Measurements from ENCODE around the gene NPM1.
"Not testable (repeated sequence)": the region's sequence is repeated elsewhere in the genome, so short reads cannot be mapped to it uniquely, and the experiment has no call there.

NPM1 gene

DNA sequence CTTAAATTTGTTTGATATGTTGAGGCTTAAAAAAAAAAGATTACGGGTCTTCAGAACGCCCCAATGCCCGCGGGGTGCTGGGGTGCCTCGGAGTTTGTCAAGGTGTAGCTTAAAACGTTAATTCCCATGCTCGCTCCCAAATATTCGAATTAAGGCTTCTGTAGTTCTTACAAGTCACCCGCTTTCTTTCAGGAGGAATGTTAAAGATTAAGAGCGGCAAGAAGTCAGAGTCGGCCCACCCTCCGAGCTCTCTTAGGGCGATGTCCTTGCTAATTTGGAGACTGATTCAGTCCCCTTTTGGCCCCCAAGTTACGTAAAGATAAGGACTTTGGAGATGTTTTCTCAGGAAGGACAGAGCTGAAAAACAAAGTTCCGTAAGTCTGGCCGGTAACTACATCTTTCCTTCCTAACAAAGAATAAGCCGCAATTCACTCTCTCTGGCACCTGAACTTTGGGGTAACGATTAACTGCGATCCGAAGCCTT is 746 bp upstream of the NPM1 start:
- DNase-seq = no peak

DNA sequence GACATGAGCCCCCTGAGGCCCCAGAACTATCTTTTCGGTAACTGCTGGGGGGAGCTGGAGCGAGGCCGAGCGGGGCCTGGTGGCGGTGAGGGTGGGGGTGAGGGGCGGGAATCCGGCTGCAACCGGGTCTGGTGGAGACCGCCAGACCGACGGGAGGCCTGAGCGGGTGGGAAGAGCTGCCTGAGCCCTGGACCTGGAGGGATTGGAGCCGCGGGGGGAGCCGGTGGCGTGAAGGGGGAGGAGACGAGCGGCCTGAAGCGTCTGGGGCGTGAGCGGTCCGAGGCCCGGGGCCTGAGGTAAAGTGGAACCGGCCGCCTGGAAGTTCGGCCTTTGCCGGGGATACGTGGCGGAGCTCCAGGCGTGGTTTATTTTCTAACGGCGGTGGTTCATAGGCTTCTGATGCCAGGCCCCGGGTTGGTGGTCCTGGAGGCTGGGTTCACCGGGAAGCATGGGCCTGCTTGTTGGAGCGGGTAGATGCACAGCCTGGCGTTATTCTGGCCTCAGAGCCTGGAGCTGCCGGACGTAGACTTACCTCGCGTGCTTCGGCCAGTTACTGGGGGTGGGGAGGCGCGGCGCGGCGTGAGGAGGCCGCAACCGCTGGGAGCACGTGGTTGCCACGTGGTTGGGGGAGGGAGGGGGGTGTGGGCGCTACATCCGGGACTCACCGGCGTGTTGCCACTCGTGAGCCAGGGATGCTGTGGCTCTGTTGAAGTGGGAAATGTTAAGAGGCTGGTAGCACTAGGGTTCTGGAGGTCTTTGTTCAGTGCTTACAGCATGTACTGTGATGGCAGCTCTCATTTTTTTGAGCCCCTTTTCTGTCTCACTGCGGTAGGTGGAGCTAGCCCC is 544 bp downstream of the NPM1 start:
- peak; percentile 90 for DNase-seq

DNA sequence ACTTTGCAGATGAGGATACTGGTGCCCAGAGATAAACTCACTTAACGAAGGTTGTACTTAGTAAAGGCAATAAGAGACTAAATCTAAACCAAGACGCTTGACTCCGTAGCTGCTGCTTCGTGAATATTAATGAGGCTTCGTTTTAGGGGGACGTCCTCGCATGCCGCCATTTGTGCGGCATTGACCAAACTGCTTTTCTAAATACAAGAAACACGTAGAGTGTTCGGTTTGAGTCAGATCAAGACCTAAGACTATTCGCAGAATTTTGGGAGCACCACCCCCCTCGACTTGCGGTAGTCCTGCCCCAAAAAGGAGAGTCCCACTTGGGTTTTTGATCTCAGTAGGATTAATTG is 1.1 kb downstream of the NPM1 start:
- DNase-seq = peak; percentile 61

DNA sequence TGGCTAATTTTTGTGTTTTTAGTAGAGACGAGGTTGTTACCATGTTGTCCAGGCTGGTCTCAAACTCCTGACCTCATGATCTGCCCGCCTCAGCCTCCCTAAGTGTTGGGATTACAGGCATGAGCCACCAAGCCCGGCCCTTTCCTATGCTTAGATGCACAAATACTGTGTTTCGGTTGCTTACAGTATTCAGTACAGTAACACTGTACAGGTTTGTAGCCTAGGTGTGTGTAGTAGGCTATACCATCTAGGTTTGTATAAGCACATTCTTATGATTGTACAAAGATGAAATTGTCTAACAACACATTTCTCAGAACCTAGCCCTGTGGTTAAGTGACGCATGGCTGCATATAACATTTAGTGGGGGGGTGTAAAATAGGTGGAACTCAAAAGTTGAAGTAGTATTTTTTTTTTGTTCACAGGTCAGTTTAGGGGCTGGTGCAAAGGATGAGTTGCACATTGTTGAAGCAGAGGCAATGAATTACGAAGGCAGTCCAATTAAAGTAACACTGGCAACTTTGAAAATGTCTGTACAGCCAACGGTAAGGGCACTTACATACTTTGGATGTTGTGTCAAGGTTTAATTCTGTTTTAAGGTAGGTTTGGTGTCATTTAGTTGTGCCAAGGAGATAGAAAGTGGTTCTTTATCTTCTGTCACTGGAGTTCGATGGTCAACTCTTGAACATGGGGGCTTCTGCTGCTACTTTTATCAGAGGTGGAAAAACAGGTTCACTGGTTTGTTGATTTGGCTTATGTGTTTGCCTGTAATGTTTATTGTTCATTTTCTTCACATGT is 3.4 kb downstream of the NPM1 start:
- no peak for DNase-seq

DNA sequence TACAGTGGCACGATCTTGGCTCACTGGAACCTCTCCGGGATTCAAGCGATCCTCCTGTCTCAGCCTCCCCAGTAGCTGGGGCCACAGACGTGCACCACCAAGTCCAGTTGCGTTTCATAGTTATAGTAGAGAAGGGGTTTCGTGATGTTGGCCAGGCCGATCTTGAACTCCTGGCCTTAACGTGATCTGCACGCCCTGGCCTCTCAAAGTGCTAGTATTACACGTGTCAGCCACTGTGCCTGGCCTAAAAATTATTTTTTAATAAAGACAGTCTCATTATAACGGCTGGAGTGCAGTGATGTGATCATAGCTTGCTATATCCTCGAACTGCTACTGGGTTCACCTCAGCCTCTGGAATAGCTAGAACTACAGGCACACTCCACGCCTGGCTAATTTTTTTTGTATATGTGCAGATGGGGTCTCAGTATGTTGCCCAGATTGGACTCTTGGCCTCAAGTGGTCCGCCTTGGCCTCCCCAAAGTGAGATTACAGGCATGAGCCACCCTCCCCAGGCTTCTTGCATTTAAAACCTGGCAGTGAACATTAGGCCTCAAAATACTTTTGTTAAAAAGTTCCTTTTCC is 4.4 kb downstream of the NPM1 start:
- no peak for DNase-seq

DNA sequence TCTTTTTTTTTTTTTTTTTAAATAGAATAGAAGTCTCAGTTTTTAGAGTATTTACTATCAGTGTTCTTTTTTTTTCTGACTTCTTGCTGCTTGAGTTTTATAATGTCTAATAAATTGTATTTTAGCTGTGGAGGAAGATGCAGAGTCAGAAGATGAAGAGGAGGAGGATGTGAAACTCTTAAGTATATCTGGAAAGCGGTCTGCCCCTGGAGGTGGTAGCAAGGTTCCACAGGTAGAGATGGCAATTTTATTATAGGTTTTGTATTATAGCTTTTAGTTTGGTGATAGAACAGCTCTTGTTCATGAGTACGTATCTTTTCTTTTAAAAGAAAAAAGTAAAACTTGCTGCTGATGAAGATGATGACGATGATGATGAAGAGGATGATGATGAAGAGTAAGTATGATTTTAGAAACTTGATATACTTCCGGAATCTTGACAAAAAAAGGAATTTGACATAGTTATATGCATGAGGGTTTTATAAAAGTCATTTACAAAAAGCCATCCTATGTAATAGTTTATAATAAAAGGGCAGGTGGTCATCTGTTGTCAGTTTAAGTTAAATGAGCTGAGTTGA is 5.0 kb downstream of the NPM1 start:
- no peak for DNase-seq

DNA sequence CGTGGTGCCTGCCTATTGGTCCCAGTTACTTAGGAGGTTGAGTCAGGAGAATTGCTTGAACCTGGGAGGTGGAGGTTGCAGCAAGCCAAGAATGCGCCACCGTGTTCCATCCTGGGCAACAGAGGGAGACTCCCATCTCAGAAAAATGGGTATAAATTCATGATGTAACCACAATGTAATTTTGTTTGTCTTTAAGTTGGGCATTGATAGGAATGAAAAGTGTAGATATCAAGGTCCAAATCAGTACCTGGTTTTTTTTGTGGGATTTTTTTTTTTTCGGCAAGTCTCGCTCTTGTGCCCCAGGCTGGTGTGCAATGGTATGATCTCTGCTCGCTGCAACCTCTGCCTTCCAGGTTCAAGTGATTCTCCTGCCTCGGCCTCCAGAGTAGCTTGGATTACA is 7.4 kb downstream of the NPM1 start:
- no peak for DNase-seq

DNA sequence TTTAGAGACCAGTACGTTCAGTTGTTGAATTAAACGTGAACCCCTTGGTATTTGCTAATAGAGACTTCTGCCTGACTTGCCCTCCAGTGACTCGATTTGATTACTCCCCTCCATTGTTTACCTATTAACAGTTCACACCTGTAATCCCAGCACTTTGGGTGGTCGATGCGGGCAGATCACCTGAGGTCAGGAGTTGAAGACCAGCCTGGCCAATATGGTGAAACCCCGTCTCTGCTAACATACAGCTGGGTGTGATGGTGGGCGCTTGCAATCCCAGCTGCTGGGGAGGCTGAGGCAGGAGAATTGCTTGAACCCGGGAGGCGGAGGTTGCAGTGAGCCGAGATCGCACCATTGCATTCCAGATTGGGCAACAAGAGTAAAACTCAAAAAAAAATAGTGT is 8.9 kb downstream of the NPM1 start:
- DNase-seq = not testable (repeated sequence)

DNA sequence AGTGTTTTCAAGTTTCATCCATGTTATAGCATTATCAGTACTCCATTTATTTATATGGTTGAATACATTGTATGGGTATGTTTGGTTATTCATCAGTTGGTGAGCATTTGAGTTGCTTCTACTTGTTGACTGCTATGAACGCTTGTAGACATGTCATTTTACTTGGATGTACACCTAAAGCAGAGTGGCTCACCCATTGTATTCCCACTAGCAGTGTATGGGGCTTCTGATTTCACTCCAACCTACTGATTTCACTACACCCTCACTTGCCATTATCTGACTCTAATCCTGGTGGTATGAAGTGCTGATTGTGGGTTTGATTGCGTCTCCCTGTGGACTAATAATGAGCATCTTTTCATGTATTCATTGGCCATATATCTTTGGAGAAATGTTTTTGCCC is 9.5 kb downstream of the NPM1 start:
- DNase-seq = no peak

DNA sequence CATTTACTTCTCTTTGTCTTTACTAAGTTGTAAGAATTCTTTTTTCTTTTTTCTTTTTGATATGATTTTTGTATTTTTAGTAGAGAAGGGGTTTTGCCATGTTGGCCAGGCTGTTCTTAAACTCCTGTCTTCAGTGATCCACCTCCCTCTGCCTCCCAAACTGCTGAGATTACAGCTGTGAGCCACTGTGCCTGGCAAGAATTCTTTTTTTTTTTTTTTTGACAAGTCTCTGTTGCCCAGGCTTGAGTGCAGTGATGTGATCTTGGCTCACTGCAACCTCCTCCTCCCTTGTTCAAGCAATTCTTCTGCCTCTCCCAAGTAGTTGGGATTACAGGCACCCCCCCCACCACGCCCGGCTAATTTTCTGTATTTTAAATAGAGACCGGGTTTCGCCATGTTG is 9.9 kb downstream of the NPM1 start:
- DNase-seq = no peak

DNA sequence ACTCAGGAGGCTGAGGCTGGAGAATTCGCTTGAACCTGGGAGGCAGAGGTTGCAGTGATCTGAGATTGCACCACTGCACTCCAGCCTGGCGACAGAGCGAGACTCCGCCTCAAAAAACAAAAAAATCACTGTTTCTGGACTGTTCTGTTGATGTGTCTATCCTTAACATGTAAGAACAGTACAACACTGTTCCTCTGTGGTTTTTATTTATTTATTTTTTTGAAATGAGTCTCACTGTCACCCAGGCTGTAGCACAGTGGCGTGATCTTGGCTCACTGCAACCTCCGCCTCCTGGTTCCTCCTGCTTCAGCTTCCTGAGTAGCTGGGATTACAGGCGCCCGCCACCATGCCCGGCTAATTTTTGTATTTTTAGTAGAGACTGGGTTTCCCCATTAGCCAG is 11.0 kb downstream of the NPM1 start:
- not testable (repeated sequence) for DNase-seq

DNA sequence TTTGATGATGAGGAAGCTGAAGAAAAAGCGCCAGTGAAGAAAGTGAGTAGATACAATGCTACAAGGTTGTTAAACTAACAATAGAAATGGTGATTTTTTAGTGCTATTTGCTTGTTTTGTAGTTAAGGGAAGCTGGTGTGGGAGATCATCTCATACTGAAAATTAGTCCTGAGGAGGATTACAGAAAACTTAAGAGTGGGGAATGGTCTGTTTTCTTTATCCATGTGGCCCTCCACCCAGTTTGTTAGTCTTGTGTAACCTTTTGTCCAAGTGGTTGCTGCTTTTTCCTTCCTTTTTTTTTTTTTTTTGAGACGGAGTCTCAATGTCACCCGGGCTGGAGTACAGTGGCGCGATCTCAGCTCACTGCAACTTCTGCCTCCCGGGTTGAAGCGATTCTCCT is 12.5 kb downstream of the NPM1 start:
- no peak for DNase-seq

DNA sequence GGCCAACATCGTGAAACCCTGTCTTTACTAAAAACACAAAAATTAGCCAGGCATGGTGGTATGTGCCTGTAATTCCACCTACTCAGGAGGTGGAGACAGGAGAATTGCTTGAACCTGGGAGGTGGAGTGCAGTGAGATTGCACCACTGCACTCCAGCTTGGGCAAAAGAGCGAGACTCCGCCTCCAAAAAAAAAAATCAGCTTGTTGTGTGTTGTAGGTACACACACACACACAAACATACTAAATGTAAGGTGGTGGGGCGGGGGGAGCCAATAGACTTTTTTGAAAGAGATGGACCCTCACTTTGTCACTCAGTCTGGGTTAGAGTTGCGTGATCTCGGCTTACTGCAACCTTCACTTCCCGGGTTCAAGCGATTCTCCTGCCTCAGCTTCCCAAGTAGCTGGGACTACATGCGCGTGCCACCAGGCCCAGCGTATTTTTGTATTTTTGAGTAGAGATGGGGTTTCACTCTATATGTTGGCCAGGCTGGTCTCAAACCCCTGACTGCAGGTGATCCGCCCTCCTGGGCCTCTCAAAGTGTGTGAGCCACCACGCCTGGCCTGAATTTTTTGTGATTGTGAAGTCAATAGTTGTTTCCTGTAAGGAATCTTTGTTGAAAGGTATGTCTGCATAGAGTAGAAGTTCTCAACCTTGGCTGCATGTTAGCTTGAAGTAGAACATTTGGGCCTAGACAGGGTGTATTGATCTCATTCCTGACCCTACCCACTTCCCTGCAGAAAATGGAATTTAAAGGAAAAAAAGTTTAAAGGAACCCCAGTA is 13.7 kb downstream of the NPM1 start:
- DNase-seq = no peak

DNA sequence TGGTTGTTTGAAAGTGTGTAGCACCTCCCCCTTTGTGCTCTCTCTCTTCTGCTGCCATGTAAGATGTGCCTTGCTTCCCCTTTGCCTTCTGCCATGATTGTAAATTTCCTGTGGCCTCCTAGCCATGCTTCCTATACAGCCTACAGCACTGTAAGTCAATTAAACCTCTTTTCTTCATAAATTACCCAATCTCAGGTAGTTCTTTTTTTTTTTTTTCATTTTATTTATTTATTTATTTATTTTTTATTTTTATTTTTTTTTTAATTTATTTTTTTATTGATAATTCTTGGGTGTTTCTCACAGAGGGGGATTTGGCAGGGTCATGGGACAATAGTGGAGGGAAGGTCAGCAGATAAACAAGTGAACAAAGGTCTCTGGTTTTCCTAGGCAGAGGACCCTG is 15.1 kb downstream of the NPM1 start:
- not testable (repeated sequence) for DNase-seq

DNA sequence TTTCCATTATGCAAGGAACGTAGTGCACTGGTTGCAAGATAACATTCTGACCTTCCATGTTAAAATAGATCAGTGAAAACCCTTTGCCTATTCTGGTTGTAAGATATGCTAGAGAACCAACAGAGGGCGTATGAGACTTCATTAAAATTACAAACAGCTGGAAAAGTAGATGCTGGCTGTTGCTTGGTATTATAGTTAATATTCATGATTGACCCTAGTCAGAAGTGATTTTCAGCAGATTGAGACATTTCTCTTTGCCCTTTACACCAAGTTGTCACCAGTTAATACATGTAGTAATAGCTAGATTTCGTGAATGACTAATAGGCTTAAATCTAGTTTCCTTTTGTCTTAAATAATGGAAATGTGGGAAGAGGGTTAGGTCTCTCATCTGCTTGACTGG is 18.0 kb downstream of the NPM1 start:
- no peak for DNase-seq

DNA sequence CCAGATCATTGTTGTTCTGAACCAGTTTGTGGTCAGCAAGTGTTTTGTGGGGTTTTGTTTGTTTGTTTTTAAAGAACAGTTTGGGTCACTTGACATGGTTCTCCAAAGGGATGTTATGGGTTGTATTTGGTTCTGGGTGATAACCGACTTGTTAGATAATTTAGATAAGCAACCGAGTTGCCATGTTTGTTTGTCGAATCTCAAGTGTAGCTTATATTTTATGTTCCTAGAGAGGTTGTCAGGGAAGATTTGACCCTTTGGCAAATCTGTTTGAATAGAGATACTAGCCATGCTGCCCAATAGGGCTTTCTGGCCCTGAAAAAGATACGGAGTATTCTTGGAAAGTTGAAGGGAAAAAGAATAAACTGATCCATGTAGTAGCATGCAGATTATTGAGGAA is 19.6 kb downstream of the NPM1 start:
- no peak for DNase-seq

DNA sequence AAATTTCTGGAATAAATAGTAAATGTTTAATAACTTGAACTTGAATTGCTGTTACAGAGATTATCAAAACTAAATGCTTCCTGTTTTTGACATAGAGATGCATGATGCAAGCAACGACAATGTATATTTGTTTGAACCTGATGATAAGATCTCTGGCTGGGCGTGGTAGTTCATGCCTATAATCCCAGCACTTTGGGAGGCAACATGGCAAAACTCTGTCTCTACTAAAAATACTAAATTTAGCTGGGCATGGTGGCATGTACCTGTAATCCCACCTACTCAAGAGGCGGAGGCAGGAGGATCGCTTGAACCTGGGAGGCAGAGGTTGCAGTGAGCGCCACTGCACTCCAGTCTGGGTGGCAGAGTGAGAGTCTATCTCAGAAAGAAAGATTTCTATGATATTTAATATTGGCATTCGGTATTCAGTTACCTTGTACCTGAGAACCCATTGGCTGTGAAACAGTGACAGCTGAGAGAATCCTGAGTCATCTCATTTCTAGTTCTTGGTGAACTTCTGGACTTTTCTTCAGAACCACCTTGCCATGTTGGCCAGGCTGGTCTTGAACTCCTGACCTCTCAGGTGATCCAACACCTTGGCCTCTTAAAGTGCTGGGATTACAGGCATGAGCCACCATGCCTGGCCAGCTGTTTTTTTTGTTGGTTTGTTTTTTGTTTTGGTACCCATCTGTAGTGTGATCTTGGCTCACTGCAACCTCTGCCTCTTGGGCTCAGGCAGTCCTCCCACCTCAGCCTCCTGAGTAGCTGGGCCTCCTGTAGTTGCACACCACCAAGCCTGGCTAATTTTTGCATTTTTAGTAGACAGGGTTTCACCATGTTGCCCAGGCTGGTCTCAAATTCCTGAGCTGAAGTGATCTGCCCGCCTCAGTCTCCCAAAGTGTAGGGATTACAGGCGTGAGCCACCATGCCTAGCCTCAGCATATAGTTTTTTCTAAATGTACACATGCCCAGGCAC is 21.8 kb downstream of the NPM1 start:
- DNase-seq = no peak

DNA sequence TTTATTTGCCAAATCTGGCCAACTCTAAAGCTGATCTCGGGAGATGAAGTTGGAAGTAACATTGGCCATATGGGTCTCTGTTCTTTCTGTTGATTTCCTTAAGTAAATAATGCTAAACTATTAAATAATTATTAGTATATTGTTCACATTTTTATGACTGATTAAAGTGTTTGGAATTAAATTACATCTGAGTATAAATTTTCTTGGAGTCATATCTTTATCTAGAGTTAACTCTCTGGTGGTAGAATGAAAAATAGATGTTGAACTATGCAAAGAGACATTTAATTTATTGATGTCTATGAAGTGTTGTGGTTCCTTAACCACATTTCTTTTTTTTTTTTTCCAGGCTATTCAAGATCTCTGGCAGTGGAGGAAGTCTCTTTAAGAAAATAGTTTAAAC is 22.5 kb downstream of the NPM1 start:
- no peak for DNase-seq

DNA sequence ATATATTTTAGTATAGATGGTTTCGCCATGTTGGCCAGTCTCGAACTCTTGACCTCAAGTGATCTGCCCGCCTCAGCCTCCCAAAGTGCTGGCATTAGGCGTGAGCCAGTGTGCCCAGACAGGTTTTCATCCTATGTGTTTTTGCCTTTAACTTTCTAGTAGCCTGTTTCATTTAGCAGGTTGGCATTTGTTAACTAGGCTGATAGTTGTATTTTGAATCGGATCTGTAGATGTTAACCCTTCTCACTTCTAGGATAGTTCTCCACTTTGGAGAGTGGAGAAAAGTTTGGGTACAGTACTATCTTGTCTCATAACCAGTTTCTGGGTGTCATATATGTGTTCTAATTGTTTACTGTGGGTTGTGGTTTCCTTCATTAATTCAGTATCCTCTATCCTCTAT is 24.5 kb downstream of the NPM1 start:
- DNase-seq = no peak

DNA sequence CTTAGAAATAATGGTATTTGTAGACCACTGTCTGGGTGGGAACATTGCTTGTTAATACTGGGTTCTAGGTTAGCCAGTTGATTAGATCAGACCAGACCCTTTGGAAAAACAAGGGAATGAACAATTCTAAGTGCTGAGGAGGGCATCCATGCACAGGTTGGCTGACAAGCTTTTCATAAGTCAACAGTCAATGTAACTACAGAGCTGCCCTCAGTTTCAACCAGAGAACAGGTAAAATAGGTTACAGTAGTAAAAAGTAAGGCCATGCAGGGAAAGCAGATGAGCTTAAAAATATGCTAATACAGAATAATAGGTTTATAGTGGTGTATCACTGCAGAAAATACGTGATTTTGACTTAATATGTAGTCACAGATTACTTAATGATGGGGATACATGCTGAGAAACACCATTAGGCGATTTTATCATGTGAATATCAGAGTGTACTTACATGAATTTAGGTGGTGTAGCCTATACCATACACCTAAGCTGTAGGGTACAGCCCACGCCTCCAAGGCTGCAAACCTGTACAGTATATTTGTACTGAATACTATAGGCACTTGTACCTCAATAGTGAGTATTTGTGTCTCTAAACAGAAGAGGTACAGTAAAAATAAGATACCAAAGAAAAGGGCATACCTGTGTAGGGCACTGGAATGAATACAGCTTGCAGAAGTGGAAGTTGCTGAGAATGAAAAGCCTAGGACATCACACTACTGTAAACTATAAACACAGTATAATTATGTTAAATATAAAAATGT is 25.7 kb downstream of the NPM1 start:
- DNase-seq = peak; percentile 27

DNA sequence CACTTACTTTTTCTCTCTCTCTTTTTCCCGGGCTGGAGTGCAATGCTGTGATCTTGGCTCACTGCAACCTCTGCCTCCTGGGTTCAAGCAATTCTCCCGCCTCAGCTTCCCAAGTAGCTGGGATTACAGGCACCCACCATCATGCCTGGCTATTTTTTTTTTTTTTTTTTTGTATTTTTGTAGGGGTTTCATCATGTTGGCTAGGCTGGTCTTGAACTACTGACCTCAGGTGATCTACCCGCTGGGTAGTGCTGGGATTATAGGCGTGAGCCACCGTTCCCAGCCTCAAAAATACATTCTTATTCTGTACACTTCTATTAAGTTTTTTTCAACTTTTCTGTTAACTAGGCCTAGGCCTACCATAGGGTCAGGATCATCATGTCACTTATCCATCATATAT is 26.3 kb downstream of the NPM1 start:
- not testable (repeated sequence) for DNase-seq

Measured in stimulated activated CD8-positive, alpha-beta memory T cell treated with anti-CD3 and anti-CD28 coated beads, Interleukin-4, amount 100 ng/mL, for 48 hours (primary cell).